Neural cell (in vitro differentiated cells): Measurements from ENCODE around the gene MAB21L3. TPM values are rescaled to one million over a fixed set of nuclear protein-coding genes. Genes with fewer than 3 reads are reported as not detected.

ENCODE experiments used
- H2AFZ ChIP-seq: fragments of 200-600, 300-800 bp; sonication (generic), shearing (Covaris generic); 2 replicates; pipeline ENCODE4 v1.6.0; 2014; ENCODE audit warnings: low read depth, mild to moderate bottlenecking, antibody characterized with exemption, low read length, moderate library complexity
- H3F3A ChIP-seq: fragments of 200-600 bp; shearing (Covaris generic); 2 replicates; pipeline ENCODE4 v1.6.1; 2016; ENCODE audit warnings: mild to moderate bottlenecking, moderate library complexity, mixed read lengths, antibody characterized with exemption, low read length; ENCODE audit not compliant: insufficient read depth, poor library complexity, severe bottlenecking
- H3K27ac ChIP-seq: fragments of 200-600, 300-800 bp; sonication (generic), shearing (Covaris generic); 2 replicates; pipeline ENCODE4 v1.5.1; 2014; ENCODE audit warnings: mild to moderate bottlenecking, low read length, moderate library complexity
- H3K27me3 ChIP-seq: fragments of 300-800, 200-600 bp; sonication (generic), shearing (Covaris generic); 2 replicates; pipeline ENCODE4 v1.6.0; 2014; ENCODE audit warnings: mild to moderate bottlenecking, low read depth, low read length, moderate library complexity; ENCODE audit not compliant: insufficient read depth
- H3K36me3 ChIP-seq: fragments of 300-800, 200-600 bp; sonication (generic), shearing (Covaris generic); 2 replicates; pipeline ENCODE4 v1.5.1; 2014; ENCODE audit warnings: mild to moderate bottlenecking, antibody characterized with exemption, low read length, moderate library complexity; ENCODE audit not compliant: insufficient read depth
- H3K4me2 ChIP-seq: fragments of 300-800, 200-600 bp; sonication (generic), shearing (Covaris generic); 2 replicates; pipeline ENCODE4 v1.6.0; 2014; ENCODE audit warnings: mild to moderate bottlenecking, low read length
- H3K4me3 ChIP-seq: fragments of 300-800, 200-600 bp; sonication (generic), shearing (Covaris generic); 2 replicates; pipeline ENCODE4 v1.5.1; 2014; ENCODE audit warnings: mild to moderate bottlenecking, low read length, moderate library complexity
- H3K79me2 ChIP-seq: fragments of 200-600 bp; shearing (Covaris generic); replicated peaks from 2 replicates; pipeline ENCODE4 v1.6.0; 2014; ENCODE audit warnings: mild to moderate bottlenecking, low read length, moderate library complexity; ENCODE audit not compliant: insufficient read depth
- H3K9ac ChIP-seq: fragments of 300-800, 200-600 bp; sonication (generic), shearing (Covaris generic); 2 replicates; pipeline ENCODE4 v1.6.1; 2016; ENCODE audit warnings: mild to moderate bottlenecking, low read length, mixed read lengths
- H3K9me2 ChIP-seq: fragments of 200-600 bp; shearing (Covaris generic); 2 replicates; pipeline ENCODE4 v1.6.1; 2016; ENCODE audit warnings: mild to moderate bottlenecking, low read length, mixed read lengths; ENCODE audit not compliant: insufficient read depth
- H3K9me3 ChIP-seq: fragments of 200-600, 300-800 bp; sonication (generic), shearing (Covaris generic); 2 replicates; pipeline ENCODE4 v1.6.1; 2016; ENCODE audit warnings: mild to moderate bottlenecking, mixed run types, low read length, moderate library complexity, mixed read lengths
- H4K20me1 ChIP-seq: fragments of 200-600 bp; shearing (Covaris generic); 2 replicates; pipeline ENCODE4 v1.6.1; 2016; ENCODE audit warnings: mild to moderate bottlenecking, mixed run types; ENCODE audit not compliant: insufficient read depth
- EP300 ChIP-seq: fragments of 450-650 bp; conservative IDR thresholded peaks from 2 replicates; pipeline ENCODE4 v1.6.1; 2014; ENCODE audit warnings: antibody characterized with exemption, mild to moderate bottlenecking, moderate library complexity; ENCODE audit not compliant: poor library complexity, severe bottlenecking
- EZH2 ChIP-seq: fragments of 200-600, 300-800 bp; shearing (Covaris generic), sonication (generic); IDR thresholded peaks from 2 replicates; pipeline ENCODE4 v1.6.1; 2014; ENCODE audit warnings: antibody characterized with exemption, low read length, borderline replicate concordance, mild to moderate bottlenecking; ENCODE audit not compliant: insufficient read depth, poor library complexity, severe bottlenecking
- MXI1 ChIP-seq: fragments of 450-650 bp; conservative IDR thresholded peaks from 2 replicates; pipeline ENCODE4 v1.6.1; 2014; ENCODE audit warnings: antibody characterized with exemption, mild to moderate bottlenecking; ENCODE audit not compliant: poor library complexity, severe bottlenecking
- POLR2AphosphoS5 ChIP-seq: IDR thresholded peaks from 2 replicates; pipeline ENCODE4 v1.6.1; 2012
- RAD21 ChIP-seq: fragments of 450-650 bp; conservative IDR thresholded peaks from 2 replicates; pipeline ENCODE4 v1.6.1; 2014; ENCODE audit warnings: antibody characterized with exemption, mild to moderate bottlenecking, moderate library complexity
- SMC3 ChIP-seq: fragments of 450-650 bp; conservative IDR thresholded peaks from 2 replicates; pipeline ENCODE4 v1.6.1; 2014; ENCODE audit warnings: antibody characterized with exemption, mild to moderate bottlenecking, moderate library complexity; ENCODE audit not compliant: poor library complexity
- TAF1 ChIP-seq: IDR thresholded peaks from 2 replicates; pipeline ENCODE4 v1.6.1; 2012; ENCODE audit warnings: low read depth
- polyA plus RNA-seq: library from polyadenylated mRNA; depleted of rRNA; stranded (reverse); fragments of >200 nt; gene quantifications from 2 replicates; pipeline ENCODE4 v1.2.3, GENCODE V29; 2014
- TF ChIP-seq, protein P1 (sequence below): fragments of 450-650 bp; IDR thresholded peaks from 2 replicates; pipeline ENCODE4 v1.5.1; 2014; ENCODE audit warnings: antibody characterized with exemption, mild to moderate bottlenecking, moderate library complexity; ENCODE audit not compliant: poor library complexity, severe bottlenecking
- TF ChIP-seq, protein P2 (sequence below): IDR thresholded peaks from 2 replicates; pipeline ENCODE4 v1.6.1; 2012; ENCODE audit warnings: borderline replicate concordance

MAB21L3 gene
- polyA plus RNA-seq, 1 donor from 2014 or later: not detected

DNA sequence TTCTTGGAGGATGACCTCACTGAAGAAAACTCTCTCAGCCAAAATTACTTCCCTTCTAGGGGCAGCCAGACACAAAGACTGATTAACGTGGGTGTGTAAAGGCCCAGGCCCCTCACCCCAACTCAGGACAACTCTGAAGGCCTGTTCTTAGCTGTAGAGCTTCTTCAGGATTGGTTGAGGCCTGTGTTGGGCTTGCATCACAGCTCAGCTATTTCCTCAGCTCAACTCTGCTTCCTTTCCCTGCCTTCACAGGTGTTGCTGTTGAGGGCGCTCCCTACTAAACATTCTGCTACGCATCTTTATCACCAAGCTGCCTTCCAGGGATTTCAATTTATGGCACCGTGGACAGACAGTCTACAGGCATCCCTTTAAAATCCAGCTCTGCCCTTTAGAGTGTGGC lies 36.8 kb downstream of the MAB21L3 start:
- H3K4me3 ChIP-seq: no peak overlapping the region
- H2AFZ ChIP-seq: no peak overlapping the region
- no peak overlapping the region for H3K9ac ChIP-seq
- no peak overlapping the region for H3K4me2 ChIP-seq
- no peak overlapping the region for H3K27ac ChIP-seq
- H3K36me3 ChIP-seq: no peaks in the 10 kb centered on the region
- H4K20me1 ChIP-seq: no peaks in the 10 kb centered on the region
- no peaks in the 10 kb centered on the region for H3K27me3 ChIP-seq
- no peaks in the 10 kb centered on the region for H3K79me2 ChIP-seq
- peaks cover 6% of the 10 kb centered on the region for H3K9me3 ChIP-seq
- H3K9me2 ChIP-seq: no peaks in the 10 kb centered on the region
- no peaks in the 10 kb centered on the region for H3F3A ChIP-seq
- TF ChIP-seq EP300: no peak

DNA sequence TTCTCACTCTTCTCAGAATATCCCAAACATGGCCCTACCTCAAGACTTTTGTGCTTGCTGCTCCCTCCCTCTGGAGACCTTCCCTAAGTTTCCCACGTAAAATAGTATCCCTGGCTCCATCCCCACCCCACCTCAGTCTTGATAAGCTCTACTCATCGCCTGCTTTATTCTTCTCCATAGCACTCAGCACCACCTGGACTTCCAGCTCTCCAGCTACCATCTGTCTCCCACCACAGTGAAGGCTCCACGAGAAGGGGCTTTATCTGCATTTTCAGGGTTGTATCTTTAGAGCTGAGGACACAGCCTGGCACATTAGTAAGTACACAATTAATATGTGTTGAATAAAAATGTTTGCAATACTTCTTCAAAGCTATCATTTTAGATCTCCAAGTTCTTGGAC lies 37.8 kb downstream of the MAB21L3 start:
- Histone ChIP-seq H3K9me3 (peaks cover 3% of the 10 kb centered on the region), H3K27ac (no peak overlapping the region)

DNA sequence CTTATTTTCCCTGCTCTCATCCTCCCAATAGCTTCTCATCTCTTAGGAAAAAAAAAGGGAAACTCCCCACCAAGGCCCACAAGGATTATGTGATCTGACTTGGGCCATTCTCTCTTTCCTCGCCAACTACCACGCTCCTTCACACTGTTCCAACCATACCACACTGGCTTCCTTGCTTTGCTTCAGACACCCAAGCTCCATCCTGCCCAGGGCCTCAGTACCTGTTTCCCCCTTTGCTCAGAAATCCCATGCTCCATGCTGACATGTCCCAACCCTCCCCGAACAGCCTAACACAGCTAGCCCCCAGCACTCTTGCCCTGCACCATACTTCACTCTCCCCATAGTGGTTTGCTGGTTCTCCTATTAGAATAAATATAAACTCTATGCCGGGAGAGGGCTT lies 39.2 kb downstream of the MAB21L3 start:
- Histone ChIP-seq H3K79me2 (no peaks in the 10 kb centered on the region), H3K9me3 (no peaks in the 10 kb centered on the region), H3K9ac (no peak overlapping the region), H3K27ac (no peak overlapping the region), H2AFZ (no peak overlapping the region), H4K20me1 (no peaks in the 10 kb centered on the region), H3K4me3 (no peak overlapping the region), H3K27me3 (no peaks in the 10 kb centered on the region), H3K9me2 (no peaks in the 10 kb centered on the region), H3K4me2 (no peak overlapping the region), H3K36me3 (no peaks in the 10 kb centered on the region), H3F3A (no peaks in the 10 kb centered on the region)
- TF ChIP-seq, protein P1, sequence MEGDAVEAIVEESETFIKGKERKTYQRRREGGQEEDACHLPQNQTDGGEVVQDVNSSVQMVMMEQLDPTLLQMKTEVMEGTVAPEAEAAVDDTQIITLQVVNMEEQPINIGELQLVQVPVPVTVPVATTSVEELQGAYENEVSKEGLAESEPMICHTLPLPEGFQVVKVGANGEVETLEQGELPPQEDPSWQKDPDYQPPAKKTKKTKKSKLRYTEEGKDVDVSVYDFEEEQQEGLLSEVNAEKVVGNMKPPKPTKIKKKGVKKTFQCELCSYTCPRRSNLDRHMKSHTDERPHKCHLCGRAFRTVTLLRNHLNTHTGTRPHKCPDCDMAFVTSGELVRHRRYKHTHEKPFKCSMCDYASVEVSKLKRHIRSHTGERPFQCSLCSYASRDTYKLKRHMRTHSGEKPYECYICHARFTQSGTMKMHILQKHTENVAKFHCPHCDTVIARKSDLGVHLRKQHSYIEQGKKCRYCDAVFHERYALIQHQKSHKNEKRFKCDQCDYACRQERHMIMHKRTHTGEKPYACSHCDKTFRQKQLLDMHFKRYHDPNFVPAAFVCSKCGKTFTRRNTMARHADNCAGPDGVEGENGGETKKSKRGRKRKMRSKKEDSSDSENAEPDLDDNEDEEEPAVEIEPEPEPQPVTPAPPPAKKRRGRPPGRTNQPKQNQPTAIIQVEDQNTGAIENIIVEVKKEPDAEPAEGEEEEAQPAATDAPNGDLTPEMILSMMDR: no peak
- TF ChIP-seq TAF1 (no peak), EZH2 (no peak), SMC3 (no peak), EP300 (no peak), MXI1 (no peak), POLR2AphosphoS5 (no peak), RAD21 (no peak)

More for the DNA sequence above, 37.8 kb downstream of the MAB21L3 start:
- H3K9ac ChIP-seq: no peak overlapping the region
- no peak overlapping the region for H2AFZ ChIP-seq
- H3K4me3 ChIP-seq: no peak overlapping the region
- H3K27me3 ChIP-seq: no peaks in the 10 kb centered on the region
- H3K9me2 ChIP-seq: no peaks in the 10 kb centered on the region
- H3F3A ChIP-seq: no peaks in the 10 kb centered on the region
- H3K79me2 ChIP-seq: no peaks in the 10 kb centered on the region
- H3K4me2 ChIP-seq: no peak overlapping the region
- no peaks in the 10 kb centered on the region for H4K20me1 ChIP-seq
- H3K36me3 ChIP-seq: no peaks in the 10 kb centered on the region
- no peak for TF ChIP-seq EZH2
- TF ChIP-seq, protein P2, sequence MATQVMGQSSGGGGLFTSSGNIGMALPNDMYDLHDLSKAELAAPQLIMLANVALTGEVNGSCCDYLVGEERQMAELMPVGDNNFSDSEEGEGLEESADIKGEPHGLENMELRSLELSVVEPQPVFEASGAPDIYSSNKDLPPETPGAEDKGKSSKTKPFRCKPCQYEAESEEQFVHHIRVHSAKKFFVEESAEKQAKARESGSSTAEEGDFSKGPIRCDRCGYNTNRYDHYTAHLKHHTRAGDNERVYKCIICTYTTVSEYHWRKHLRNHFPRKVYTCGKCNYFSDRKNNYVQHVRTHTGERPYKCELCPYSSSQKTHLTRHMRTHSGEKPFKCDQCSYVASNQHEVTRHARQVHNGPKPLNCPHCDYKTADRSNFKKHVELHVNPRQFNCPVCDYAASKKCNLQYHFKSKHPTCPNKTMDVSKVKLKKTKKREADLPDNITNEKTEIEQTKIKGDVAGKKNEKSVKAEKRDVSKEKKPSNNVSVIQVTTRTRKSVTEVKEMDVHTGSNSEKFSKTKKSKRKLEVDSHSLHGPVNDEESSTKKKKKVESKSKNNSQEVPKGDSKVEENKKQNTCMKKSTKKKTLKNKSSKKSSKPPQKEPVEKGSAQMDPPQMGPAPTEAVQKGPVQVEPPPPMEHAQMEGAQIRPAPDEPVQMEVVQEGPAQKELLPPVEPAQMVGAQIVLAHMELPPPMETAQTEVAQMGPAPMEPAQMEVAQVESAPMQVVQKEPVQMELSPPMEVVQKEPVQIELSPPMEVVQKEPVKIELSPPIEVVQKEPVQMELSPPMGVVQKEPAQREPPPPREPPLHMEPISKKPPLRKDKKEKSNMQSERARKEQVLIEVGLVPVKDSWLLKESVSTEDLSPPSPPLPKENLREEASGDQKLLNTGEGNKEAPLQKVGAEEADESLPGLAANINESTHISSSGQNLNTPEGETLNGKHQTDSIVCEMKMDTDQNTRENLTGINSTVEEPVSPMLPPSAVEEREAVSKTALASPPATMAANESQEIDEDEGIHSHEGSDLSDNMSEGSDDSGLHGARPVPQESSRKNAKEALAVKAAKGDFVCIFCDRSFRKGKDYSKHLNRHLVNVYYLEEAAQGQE: no peak
- no peak for TF ChIP-seq TAF1
- no peak for TF ChIP-seq POLR2AphosphoS5
- TF ChIP-seq SMC3: no peak
- TF ChIP-seq, protein P1: no peak
- no peak for TF ChIP-seq RAD21
- no peak for TF ChIP-seq EP300
- no peak for TF ChIP-seq MXI1
